22Rv1 (cell line): ENCODE data around the gene MELTF.
"Not testable (repeated sequence)": the region's sequence is repeated elsewhere in the genome, so short reads cannot be mapped to it uniquely, and the experiment has no call there.

Source experiments
- H3K27ac ChIP-seq: fragments of 450-650 bp; 2 replicates; pipeline ENCODE4 v1.5.1; 2017
- ZFX ChIP-seq: fragments of 450-650 bp; IDR thresholded peaks from 2 replicates; pipeline ENCODE4 v1.6.1; 2017; ENCODE audit warnings: antibody characterized with exemption, borderline replicate concordance
- TF ChIP-seq, protein P1 (sequence below): fragments of 450-650 bp; IDR thresholded peaks from 2 replicates; pipeline ENCODE4 v1.5.1; 2017; ENCODE audit warnings: mild to moderate bottlenecking

Gene MELTF

DNA sequence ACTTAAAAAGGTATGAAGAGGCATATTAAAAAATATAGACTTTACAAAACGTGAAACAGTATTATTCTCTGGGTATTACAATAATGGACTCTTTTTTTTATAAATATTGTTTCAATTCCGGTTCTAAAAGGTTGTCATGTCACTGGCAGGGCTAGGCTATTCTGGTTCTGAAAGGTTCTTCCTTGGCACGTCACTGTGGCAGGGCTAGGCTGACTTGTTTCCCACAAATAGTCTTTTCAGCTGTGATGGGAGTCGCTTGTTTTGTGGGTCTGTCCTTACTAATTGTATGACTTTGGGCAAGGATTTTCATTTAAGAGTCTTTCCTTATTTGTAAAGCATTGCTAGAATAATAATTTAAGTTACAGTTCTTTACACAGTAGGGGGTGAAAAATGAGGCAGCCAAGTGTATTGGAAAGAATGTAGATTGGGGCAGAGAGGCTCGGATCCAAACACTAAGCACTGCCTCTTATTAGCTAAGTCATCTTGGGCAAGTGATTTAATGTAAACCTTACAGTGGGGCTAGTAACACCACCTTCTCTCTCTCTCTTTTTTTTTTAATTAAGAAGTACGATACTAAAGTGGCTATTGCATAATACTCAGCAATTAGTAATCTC lies 12.4 kb upstream of the MELTF start:
- TF ChIP-seq, protein P1, sequence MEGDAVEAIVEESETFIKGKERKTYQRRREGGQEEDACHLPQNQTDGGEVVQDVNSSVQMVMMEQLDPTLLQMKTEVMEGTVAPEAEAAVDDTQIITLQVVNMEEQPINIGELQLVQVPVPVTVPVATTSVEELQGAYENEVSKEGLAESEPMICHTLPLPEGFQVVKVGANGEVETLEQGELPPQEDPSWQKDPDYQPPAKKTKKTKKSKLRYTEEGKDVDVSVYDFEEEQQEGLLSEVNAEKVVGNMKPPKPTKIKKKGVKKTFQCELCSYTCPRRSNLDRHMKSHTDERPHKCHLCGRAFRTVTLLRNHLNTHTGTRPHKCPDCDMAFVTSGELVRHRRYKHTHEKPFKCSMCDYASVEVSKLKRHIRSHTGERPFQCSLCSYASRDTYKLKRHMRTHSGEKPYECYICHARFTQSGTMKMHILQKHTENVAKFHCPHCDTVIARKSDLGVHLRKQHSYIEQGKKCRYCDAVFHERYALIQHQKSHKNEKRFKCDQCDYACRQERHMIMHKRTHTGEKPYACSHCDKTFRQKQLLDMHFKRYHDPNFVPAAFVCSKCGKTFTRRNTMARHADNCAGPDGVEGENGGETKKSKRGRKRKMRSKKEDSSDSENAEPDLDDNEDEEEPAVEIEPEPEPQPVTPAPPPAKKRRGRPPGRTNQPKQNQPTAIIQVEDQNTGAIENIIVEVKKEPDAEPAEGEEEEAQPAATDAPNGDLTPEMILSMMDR, result no peak
- no peak overlapping the region for H3K27ac ChIP-seq

GRCh38 chr3:197040658-197041057 lies 11.0 kb upstream of the MELTF start:
- H3K27ac ChIP-seq, result no peak overlapping the region
- TF ChIP-seq, protein P1, result no peak
- no peak for TF ChIP-seq ZFX

DNA sequence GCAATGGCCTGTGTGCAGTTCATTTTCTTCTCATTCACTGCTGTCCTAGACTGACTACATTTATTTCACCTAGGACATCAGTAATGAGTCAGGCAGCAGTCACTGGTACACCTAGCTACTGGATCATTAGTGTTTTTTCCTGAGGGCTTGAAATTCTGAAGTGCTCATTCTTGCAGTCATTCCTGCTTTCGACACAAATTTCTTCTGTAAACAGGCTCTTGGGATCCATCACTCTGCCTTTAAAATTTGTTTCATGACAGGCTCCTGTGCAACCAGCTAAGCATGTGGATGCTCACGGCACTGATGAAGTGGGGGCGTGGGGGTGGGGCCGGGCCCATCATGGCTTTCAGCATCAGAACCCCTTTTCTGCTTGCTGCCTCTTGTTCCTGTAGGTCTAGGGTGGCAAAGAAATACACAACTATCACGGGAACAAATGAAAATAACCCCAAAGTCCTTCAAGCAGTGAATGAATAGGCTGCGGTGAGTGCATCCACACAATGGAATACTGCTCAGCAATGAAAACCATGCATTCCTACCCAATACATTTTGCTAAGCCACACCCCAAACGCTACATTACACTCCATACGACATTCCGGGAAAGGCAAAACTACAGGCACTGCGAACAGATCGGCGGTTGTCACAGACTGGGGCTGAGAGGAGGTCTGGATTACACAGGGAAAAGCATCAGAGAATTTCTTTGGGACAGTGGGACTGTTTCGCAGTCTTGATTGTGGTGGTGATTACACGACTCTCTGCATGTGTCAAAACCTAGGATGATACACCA lies 9.3 kb upstream of the MELTF start:
- TF ChIP-seq, protein P1, result no peak
- TF ChIP-seq ZFX, result no peak
- H3K27ac ChIP-seq, result no peak overlapping the region

DNA sequence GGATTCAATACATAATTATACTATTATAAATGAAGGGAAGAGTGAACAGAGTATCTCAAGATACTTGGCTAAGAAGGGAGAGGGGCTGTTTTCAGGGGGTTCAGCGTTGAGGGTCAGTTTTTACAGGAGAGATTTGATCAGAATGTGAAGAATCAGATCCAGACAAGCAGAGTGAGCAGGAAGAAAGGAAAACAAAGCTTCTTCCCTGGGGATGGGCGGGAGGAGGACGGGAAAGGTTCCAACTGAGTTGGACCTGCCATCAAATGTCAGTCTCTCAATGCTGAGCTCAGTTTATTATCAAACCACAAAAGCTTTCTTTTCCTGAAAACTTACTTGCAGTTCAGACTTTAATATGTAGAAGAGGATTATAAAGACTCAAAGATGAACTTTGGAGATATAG lies 6.0 kb upstream of the MELTF start:
- TF ChIP-seq ZFX, result no peak
- TF ChIP-seq, protein P1, result no peak
- no peak overlapping the region for H3K27ac ChIP-seq

- H3K27ac ChIP-seq, result not testable (repeated sequence)
Measured at GRCh38 chr3:197034778-197035177, 5.2 kb upstream of the MELTF start.

DNA sequence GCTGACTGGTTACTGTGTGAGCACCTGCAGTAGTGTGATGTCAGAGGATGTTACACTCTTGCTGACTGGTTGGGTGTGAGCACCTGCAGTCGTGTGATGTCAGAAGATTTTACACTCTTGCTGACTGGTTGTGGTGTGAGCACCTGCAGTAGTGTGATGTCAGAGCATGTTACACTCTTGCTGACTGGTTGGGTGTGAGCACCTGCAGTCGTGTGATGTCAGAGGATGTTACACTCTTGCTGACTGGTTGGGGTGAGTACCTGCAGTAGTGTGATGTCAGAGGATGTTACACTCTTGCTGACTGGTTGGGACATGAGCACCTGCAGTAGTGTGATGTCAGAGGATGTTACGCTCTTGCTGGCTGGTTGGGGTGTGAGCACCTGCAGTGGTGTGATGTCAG lies 4.1 kb upstream of the MELTF start:
- not testable (repeated sequence) for H3K27ac ChIP-seq

GRCh38 chr3:197031315-197032285 lies 2.0 kb upstream of the MELTF start:
- no peak for TF ChIP-seq ZFX
- H3K27ac ChIP-seq, result no peak overlapping the region

DNA sequence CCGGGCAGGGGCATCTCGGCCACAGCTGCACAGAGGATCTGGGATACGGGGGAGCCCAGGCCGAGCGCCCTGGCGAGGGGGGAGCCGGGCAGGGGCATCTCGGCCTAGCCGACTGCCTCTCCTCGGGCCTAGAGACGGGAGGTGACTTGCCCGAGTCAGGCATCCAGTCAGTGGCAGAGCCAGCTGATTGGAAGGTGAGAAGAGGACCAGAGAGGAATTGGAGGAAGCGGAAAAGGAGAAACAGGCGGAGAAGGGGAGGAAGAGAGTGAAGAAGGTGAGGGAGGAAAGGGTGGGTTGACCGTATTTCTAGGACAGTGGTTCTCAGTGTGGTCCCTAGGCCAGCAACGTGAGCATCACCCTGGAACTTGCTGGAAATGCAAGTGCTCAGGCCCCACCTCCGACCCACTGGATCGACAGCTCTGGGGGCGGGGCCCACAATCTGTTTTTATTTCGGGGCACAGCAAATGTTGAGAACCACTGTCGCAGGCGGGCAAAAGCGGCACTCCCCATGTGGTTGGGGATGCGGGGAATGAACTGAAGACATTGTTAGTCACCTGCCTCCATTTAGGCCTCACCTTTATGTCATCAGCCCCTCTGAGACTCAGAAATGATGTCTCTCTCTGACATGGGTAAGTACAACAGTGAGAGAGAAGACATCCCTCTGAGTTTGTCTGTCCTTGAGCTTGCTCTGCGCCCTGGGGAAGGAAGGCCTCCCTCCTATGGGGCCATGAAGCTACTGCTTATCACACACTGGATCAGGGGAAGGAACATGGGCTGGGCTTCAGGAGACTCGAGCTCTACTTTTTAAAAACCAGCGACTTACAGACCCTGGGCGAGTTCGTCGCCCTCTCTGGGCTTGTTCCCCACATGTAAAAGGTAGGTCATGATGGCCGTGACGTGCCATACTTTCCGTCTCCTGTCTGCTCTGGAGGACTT lies 1.0 kb upstream of the MELTF start:
- TF ChIP-seq, protein P1, result no peak
- TF ChIP-seq ZFX, result no peak
- no peak overlapping the region for H3K27ac ChIP-seq
